Measurements from ENCODE around the gene ABCA4.

The ABCA4 gene

DNA sequence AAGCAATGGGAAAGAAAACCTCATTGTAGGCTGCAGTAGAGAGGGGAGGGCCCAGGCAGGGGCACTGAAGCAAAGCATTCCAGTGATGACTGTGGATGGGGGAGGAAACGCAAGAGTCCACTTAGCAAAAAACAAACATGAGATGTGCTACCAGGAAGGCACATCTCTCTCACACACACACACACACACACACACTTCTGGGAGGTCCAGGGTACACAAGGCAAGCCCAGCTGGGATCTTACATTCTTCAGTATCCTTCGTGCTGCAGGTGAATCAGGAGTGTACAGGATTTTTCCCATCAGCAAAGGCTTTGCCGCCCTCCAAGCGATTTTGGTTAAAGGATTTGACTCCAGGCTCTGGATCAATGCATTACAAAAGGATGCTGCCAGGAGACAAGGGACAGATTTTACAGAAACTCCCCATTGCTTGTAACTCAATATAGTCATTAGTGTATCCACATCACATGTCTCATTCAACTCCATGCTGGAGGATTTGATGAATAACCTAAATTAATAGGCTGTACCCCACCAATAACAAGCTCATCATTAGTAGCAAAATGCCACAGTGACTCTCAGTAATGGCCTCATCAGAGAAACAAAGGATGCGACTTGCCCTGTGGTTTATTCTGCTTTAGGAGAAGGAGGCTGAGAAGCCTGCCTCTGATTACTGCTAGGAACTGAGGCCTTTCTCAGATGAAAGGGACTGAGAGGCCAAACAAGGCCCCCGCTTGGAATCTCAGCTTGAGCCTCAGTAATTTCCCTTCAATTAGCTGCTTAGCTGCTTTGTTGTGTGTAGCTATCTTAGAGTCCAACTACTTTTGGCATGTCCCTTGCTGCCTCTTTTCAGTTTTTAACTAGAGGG, 41.6 kb downstream of the ABCA4 start:
- no peaks in the 10 kb centered on the region for H3K27me3 ChIP-seq (ENCODE audit: control insufficient read depth, insufficient read depth, low read length)
- no peak overlapping the region for H3K4me2 ChIP-seq (ENCODE audit: low read length)
- no peaks in the 10 kb centered on the region for H3K4me1 ChIP-seq
- H3K4me3 ChIP-seq (ENCODE audit: low read depth, low read length): no peak overlapping the region
- H3K9me3 ChIP-seq (ENCODE audit: control insufficient read depth, low read length): no peaks in the 10 kb centered on the region
- peak overlapping the region; percentile 33 for H2AFZ ChIP-seq
- no peak overlapping the region for H3K27ac ChIP-seq
- H3K79me2 ChIP-seq: no peaks in the 10 kb centered on the region
- TF ChIP-seq CTCF (IDR thresholded peaks at IDR 0.05): no peak
- H3K36me3 ChIP-seq (ENCODE audit: control insufficient read depth, insufficient read depth, low read length): no peaks in the 10 kb centered on the region
- H3K9ac ChIP-seq: no peak overlapping the region

DNA sequence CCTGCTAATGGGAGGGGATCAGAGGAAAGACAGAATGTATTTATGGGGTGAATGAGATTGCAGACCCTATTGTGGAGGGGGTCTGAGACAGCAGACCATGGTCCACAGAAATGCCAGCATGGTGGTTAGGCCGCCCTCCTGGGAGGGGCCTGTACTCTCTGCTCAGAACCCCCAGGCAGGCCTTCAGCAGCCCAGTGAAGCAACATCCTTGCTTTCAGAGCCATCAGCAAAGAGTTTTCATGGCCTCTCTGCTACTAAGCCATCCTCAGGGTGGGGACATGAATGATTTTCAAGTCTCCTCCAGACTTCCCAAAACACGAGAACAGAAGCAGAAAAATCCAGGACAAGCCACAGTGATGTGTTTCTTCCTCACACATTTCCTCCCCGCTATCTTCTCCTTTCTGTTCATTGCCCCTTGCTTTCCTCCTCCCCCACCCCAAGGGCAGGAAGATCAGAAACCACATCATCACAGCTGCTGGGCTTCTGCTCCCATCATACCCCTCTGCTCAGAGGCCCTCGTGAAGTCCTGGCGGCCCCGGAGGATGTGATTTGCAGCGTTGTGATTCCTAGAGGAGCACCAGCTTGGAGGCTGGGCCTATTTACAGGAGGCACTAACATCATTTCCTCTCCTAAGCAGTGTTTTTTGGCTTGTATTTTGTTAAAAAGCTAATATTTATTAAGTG, 48.0 kb downstream of the ABCA4 start:
- Histone ChIP-seq H3K27me3 (ENCODE audit: control insufficient read depth, insufficient read depth, low read length) (no peaks in the 10 kb centered on the region), H3K27ac (no peak overlapping the region), H3K36me3 (ENCODE audit: control insufficient read depth, insufficient read depth, low read length) (no peaks in the 10 kb centered on the region), H3K4me1 (peaks cover 13% of the 10 kb centered on the region), H3K9ac (no peak overlapping the region), H2AFZ (no peak overlapping the region), H3K4me2 (ENCODE audit: low read length) (no peak overlapping the region), H3K9me3 (ENCODE audit: control insufficient read depth, low read length) (no peaks in the 10 kb centered on the region), H3K4me3 (ENCODE audit: low read depth, low read length) (no peak overlapping the region), H3K79me2 (no peaks in the 10 kb centered on the region)
- TF ChIP-seq CTCF (IDR thresholded peaks at IDR 0.05): no peak

GRCh38 chr1:94071976-94072375, 49.0 kb downstream of the ABCA4 start:
- Histone ChIP-seq H3K9ac (no peak overlapping the region), H3K27ac (no peak overlapping the region)

GRCh38 chr1:94071391-94071790, 49.6 kb downstream of the ABCA4 start:
- H3K4me2 ChIP-seq (ENCODE audit: low read length): no peak overlapping the region
- H3K79me2 ChIP-seq: no peaks in the 10 kb centered on the region
- TF ChIP-seq CTCF (IDR thresholded peaks at IDR 0.05): no peak
- no peak overlapping the region for H3K27ac ChIP-seq
- no peaks in the 10 kb centered on the region for H3K27me3 ChIP-seq (ENCODE audit: control insufficient read depth, insufficient read depth, low read length)
- no peaks in the 10 kb centered on the region for H3K36me3 ChIP-seq (ENCODE audit: control insufficient read depth, insufficient read depth, low read length)
- H3K9me3 ChIP-seq (ENCODE audit: control insufficient read depth, low read length): no peaks in the 10 kb centered on the region
- no peak overlapping the region for H3K9ac ChIP-seq
- H3K4me3 ChIP-seq (ENCODE audit: low read depth, low read length): no peak overlapping the region
- peaks cover 16% of the 10 kb centered on the region for H3K4me1 ChIP-seq
- no peak overlapping the region for H2AFZ ChIP-seq

More at GRCh38 chr1:94071976-94072375, 49.0 kb downstream of the ABCA4 start:
- Histone ChIP-seq H3K4me3 (ENCODE audit: low read depth, low read length) (no peak overlapping the region), H3K4me2 (ENCODE audit: low read length) (no peak overlapping the region), H3K4me1 (peaks cover 13% of the 10 kb centered on the region), H3K27me3 (ENCODE audit: control insufficient read depth, insufficient read depth, low read length) (no peaks in the 10 kb centered on the region), H2AFZ (no peak overlapping the region), H3K9me3 (ENCODE audit: control insufficient read depth, low read length) (no peaks in the 10 kb centered on the region), H3K36me3 (ENCODE audit: control insufficient read depth, insufficient read depth, low read length) (no peaks in the 10 kb centered on the region), H3K79me2 (no peaks in the 10 kb centered on the region)
- TF ChIP-seq CTCF (IDR thresholded peaks at IDR 0.05): no peak
